Upper lobe of right lung (tissue), 1 donor: ENCODE measurements around the gene PPP2R1B. TPM values are rescaled to one million over a fixed set of nuclear protein-coding genes. Genes with fewer than 3 reads are reported as not detected.

ENCODE experiments used
- ATAC-seq: fragments of 200-7000 bp; cut with Tn5 transposase; one replicate; pipeline ENCODE4 v1.9.1; 2020; ENCODE audit warnings: mild to moderate bottlenecking, moderate library complexity
- DNase-seq: peaks from one replicate; pipeline ENCODE4 v3.0.0-alpha.2; 2020
- H3K27ac ChIP-seq: fragments of 200-600 bp; one replicate; pipeline ENCODE4 v1.8.0; 2022
- H3K27me3 ChIP-seq: fragments of 200-600 bp; one replicate; pipeline ENCODE4 v1.8.0; 2022; ENCODE audit warnings: mild to moderate bottlenecking
- H3K36me3 ChIP-seq: fragments of 200-600 bp; one replicate; pipeline ENCODE4 v1.8.0; 2022
- H3K4me1 ChIP-seq: fragments of 200-600 bp; one replicate; pipeline ENCODE4 v1.8.0; 2022
- H3K4me3 ChIP-seq: fragments of 200-600 bp; one replicate; pipeline ENCODE4 v1.8.0; 2022; ENCODE audit warnings: mild to moderate bottlenecking
- H3K9me3 ChIP-seq: fragments of 200-600 bp; one replicate; pipeline ENCODE4 v1.8.0; 2022
- intact Hi-C: fragments of 100-400 bp; cut with DNase I; formaldehyde crosslinking; loops from one replicate; pipeline ENCODE4 v1.11.0; 2022
- total RNA-seq: library from RNA; stranded (reverse); fragmentation: NEBNext Ultra II Directional; extraction: Animal tissue kit (Norgen Biotek cat#: 25700); gene quantifications from one replicate; pipeline ENCODE4 v1.2.1, GENCODE V29; 2021
- TF ChIP-seq, protein P1 (sequence below): fragments of 200-600 bp; IDR thresholded peaks from one replicate; pipeline ENCODE4 v1.8.0; 2022; ENCODE audit warnings: antibody characterized with exemption
- donor health status: DM: no; HTN: yes; CAD: no; lungs with severe emphysema.

PPP2R1B gene
- total RNA-seq, 1 donor from 2014 or later = 26.7 TPM

DNA sequence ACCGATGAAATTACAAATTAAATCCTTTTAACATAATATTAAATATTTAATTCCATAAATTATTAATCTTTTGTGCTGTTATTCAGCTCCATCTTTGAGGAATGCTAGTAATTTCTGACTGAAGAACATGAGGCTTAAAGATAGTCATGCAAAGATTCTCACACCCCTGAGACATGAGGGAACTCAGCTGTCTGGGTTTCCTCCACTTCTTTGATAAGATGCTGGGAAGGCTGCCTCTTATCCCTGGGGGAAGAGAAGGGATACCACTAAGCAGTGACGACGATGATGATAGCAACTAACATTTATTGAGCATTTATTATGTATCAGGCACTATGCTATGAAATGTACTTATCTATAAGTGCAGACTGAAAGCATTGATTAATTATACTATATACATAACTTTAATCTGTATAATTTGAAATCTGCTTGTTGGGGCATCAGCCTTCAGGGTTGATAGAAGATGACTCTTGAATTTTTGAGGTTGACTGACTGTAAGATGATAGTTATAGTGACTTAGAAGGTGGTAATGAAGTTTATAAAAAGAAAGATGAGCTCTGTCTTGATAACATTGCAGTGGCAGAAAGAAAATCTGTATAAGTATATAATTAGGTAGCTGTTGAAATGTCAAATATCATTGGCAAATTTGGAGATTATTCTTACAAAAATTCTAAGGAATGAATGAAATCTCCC is 85.6 kb downstream of the PPP2R1B start:
- no peak for ATAC-seq

More for the DNA sequence above, 85.6 kb downstream of the PPP2R1B start:
- H3K27ac ChIP-seq = no peak overlapping the region
- TF ChIP-seq, protein P1, sequence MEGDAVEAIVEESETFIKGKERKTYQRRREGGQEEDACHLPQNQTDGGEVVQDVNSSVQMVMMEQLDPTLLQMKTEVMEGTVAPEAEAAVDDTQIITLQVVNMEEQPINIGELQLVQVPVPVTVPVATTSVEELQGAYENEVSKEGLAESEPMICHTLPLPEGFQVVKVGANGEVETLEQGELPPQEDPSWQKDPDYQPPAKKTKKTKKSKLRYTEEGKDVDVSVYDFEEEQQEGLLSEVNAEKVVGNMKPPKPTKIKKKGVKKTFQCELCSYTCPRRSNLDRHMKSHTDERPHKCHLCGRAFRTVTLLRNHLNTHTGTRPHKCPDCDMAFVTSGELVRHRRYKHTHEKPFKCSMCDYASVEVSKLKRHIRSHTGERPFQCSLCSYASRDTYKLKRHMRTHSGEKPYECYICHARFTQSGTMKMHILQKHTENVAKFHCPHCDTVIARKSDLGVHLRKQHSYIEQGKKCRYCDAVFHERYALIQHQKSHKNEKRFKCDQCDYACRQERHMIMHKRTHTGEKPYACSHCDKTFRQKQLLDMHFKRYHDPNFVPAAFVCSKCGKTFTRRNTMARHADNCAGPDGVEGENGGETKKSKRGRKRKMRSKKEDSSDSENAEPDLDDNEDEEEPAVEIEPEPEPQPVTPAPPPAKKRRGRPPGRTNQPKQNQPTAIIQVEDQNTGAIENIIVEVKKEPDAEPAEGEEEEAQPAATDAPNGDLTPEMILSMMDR = no peak
- H3K4me3 ChIP-seq = no peak overlapping the region
- peaks cover 21% of the 10 kb centered on the region for H3K36me3 ChIP-seq
- H3K9me3 ChIP-seq = no peaks in the 10 kb centered on the region
- intact Hi-C loops = no loop called here
- DNase-seq = no peak
- no peaks in the 10 kb centered on the region for H3K27me3 ChIP-seq
- peaks cover 4% of the 10 kb centered on the region for H3K4me1 ChIP-seq

Other genes with a start within 250 kb of the PPP2R1B start
- gene LAYN, start 225.7 kb downstream of the PPP2R1B start, total RNA-seq = 17.5 TPM
- 32.6 TPM for gene SIK2, start 163.9 kb downstream of the PPP2R1B start, total RNA-seq
- 26.6 TPM for gene ALG9, start 105.2 kb upstream of the PPP2R1B start, total RNA-seq
- gene FDXACB1, start 112.8 kb upstream of the PPP2R1B start, total RNA-seq = 1.9 TPM
- gene CFAP68, start 113.2 kb upstream of the PPP2R1B start, total RNA-seq = 20.0 TPM
- gene CRYAB, start 145.4 kb upstream of the PPP2R1B start, total RNA-seq = 113 TPM
- 9.2 TPM for gene HSPB2, start 146.3 kb upstream of the PPP2R1B start, total RNA-seq
- gene C11orf52, start 152.5 kb upstream of the PPP2R1B start, total RNA-seq = 9.8 TPM
- gene DIXDC1, start 171.0 kb upstream of the PPP2R1B start, total RNA-seq = 15.2 TPM